ENCODE results near the gene LRP11.

GRCh38 chr6:149901444-149902140 lies 37.4 kb upstream of the LRP11 start:
- TF ChIP-seq CTCF (conservative IDR thresholded peaks at IDR 0.05; ENCODE audit: low read length) = no peak
- TF ChIP-seq EZH2phosphoT487 (IDR thresholded peaks at IDR 0.05; ENCODE audit: borderline replicate concordance, low read depth, low read length) = no peak

Measured in OCI-LY7 (cell line).